OCI-LY3 (cell line): ENCODE measurements around the gene LCOR.

ENCODE experiments used
- H2AFZ ChIP-seq: fragments of 200-600, 300-600 bp; shearing (Covaris generic); 2 replicates; pipeline ENCODE4 v1.6.0; 2014; ENCODE audit warnings: antibody characterized with exemption, low read depth, low read length
- H3K27ac ChIP-seq: fragments of 200-600, 300-600 bp; sonication (generic); 2 replicates; pipeline ENCODE4 v1.5.1; 2014; ENCODE audit warnings: mild to moderate bottlenecking, low read length, moderate library complexity, mixed read lengths
- H3K27me3 ChIP-seq: fragments of 200-600, 300-600 bp; sonication (generic); 2 replicates; pipeline ENCODE4 v1.6.1; 2014; ENCODE audit warnings: low read depth, low read length, mixed read lengths
- H3K36me3 ChIP-seq: fragments of 200-600, 300-600 bp; sonication (generic); replicated peaks from 2 replicates; pipeline ENCODE3; 2014; ENCODE audit warnings: low read depth, low read length, mixed read lengths
- H3K4me1 ChIP-seq: fragments of 300-600, 200-600 bp; sonication (generic); 2 replicates; pipeline ENCODE4 v1.6.1; 2014; ENCODE audit warnings: low read length, mixed read lengths
- H3K4me2 ChIP-seq: fragments of 200-600, 300-600 bp; sonication (generic); 2 replicates; pipeline ENCODE4 v1.6.1; 2014; ENCODE audit warnings: low read length, mixed read lengths
- H3K4me3 ChIP-seq: fragments of 300-600, 200-600 bp; sonication (generic); 2 replicates; pipeline ENCODE4 v1.5.1; 2014; ENCODE audit warnings: antibody characterized with exemption, mild to moderate bottlenecking, low read length, moderate library complexity
- H3K79me2 ChIP-seq: fragments of 300-600, 200-600 bp; shearing (Covaris generic); 2 replicates; pipeline ENCODE4 v1.6.1; 2014; ENCODE audit warnings: mild to moderate bottlenecking, low read length, mixed read lengths
- H3K9ac ChIP-seq: fragments of 300-600, 200-600 bp; shearing (Covaris generic); 2 replicates; pipeline ENCODE4 v1.6.0; 2014; ENCODE audit warnings: mild to moderate bottlenecking, low read length, moderate library complexity
- H3K9me3 ChIP-seq: fragments of 200-600, 300-600 bp; shearing (Covaris generic); 2 replicates; pipeline ENCODE4 v1.6.1; 2014; ENCODE audit warnings: low read length, mixed read lengths; ENCODE audit not compliant: insufficient read depth
- H4K20me1 ChIP-seq: fragments of 200-600, 300-600 bp; sonication (generic); 2 replicates; pipeline ENCODE4 v1.6.1; 2016; ENCODE audit warnings: low read length, mixed read lengths; ENCODE audit not compliant: insufficient read depth
- EZH2phosphoT487 ChIP-seq: fragments of 200-600 bp; shearing (Covaris generic); IDR thresholded peaks from 2 replicates; pipeline ENCODE4 v1.6.1; 2018; ENCODE audit warnings: antibody characterized with exemption, mixed run types, low read depth
- TF ChIP-seq, protein P1 (sequence below): fragments of 200-600, 300-600 bp; sonication (generic); IDR thresholded peaks from 2 replicates; pipeline ENCODE4 v1.5.1; 2014; ENCODE audit warnings: antibody characterized with exemption, low read length, low read depth

LCOR gene

DNA sequence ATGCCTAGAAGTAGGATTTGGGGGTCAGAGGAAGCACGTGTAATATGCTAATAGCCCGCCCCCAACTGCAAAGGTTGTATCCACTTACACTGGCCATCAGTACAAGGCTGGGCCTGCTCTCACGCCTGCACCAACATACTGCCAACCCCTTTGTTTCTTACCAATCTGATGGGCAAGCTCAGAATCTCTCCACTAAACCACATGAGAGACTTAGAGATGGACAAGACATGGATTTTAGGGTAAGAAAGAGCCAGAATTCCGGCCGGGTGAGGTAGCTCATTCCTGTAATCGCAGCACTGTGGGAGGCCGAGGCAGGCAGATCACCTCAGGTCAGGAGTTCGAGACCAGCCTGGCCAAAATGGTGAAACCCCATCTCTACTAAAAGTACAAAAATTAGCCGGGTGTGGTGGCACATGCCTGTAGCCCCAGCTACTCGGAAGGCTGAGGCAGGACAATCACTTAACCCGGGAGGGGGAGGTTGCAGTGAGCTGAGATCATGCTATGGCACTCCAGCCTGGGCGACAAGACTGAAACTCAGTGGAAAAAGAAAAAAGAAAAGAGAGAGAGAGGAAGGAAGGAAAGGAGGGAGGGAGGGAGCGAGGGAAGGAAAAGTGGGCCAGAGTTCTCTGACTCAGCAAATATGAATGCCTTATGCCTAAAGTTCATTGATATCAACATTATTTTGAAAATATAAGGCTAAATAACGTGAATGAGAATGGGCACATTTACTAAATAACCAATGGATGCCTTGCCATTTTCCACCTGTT is 191.5 kb downstream of the LCOR start:
- Histone ChIP-seq H3K4me3 (no peak overlapping the region), H3K4me2 (peak overlapping the region; percentile 54)

DNA sequence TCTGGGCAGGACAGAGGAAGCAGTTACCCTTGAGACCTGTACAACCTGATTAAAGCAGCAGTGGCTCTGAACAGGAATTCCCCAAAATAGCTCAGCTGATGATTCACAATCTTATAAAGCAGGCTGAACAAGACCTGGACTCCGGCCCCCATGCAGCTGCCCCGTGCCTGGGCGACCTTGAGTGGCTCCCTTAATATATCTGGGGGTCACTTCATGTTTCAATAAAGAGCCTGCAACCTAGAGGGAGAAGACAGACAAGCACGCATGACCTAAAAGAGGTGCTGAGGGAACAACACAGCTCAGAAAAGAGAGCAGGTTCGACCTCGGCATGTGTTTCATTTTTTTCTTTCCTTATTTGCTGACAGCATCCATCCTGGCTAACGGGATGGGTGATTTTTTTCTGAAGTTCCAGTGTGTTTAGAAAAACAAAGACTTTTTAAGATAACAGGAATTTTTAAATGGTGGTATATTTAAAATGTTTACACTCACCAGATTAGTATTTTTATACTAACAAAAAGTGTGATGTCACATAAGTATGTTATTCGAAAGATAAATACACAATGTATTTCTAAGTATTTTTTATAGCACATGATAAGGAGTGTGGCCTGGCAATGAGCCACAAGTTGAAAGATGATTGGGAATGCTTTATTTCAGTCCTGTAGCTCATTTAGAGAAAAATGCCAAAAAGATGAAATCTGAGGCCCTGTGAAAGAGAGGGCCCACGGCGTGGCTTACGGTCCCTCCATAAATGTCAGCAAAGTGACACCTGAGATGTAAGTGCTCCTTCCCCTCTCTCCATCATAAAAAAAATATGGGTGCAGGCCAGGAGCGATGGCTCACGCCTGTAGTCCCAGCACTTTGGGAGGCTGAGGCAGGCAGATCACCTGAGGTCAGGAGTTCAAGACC is 192.3 kb downstream of the LCOR start:
- 0 out of 2 replicates have a peak overlapping the region, but pooled peaks have one; percentile 10 for H3K4me3 ChIP-seq
- no peak overlapping the region for H2AFZ ChIP-seq
- H4K20me1 ChIP-seq = no peaks in the 10 kb centered on the region
- no peak for TF ChIP-seq EZH2phosphoT487
- TF ChIP-seq, protein P1, sequence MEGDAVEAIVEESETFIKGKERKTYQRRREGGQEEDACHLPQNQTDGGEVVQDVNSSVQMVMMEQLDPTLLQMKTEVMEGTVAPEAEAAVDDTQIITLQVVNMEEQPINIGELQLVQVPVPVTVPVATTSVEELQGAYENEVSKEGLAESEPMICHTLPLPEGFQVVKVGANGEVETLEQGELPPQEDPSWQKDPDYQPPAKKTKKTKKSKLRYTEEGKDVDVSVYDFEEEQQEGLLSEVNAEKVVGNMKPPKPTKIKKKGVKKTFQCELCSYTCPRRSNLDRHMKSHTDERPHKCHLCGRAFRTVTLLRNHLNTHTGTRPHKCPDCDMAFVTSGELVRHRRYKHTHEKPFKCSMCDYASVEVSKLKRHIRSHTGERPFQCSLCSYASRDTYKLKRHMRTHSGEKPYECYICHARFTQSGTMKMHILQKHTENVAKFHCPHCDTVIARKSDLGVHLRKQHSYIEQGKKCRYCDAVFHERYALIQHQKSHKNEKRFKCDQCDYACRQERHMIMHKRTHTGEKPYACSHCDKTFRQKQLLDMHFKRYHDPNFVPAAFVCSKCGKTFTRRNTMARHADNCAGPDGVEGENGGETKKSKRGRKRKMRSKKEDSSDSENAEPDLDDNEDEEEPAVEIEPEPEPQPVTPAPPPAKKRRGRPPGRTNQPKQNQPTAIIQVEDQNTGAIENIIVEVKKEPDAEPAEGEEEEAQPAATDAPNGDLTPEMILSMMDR = no peak
- H3K27ac ChIP-seq = peak overlapping the region; percentile 31; the same call in 1 of the 2 replicates
- H3K9ac ChIP-seq = no peak overlapping the region
- peak overlapping the region; percentile 54 for H3K4me2 ChIP-seq
- no peaks in the 10 kb centered on the region for H3K36me3 ChIP-seq
- no peaks in the 10 kb centered on the region for H3K9me3 ChIP-seq
- no peaks in the 10 kb centered on the region for H3K27me3 ChIP-seq
- peaks cover 33% of the 10 kb centered on the region for H3K4me1 ChIP-seq
- H3K79me2 ChIP-seq = no peaks in the 10 kb centered on the region

More for the DNA sequence above, 191.5 kb downstream of the LCOR start:
- H3K27ac ChIP-seq = no peak overlapping the region
- no peaks in the 10 kb centered on the region for H3K9me3 ChIP-seq
- no peaks in the 10 kb centered on the region for H4K20me1 ChIP-seq
- no peak overlapping the region for H2AFZ ChIP-seq
- no peaks in the 10 kb centered on the region for H3K36me3 ChIP-seq
- TF ChIP-seq EZH2phosphoT487 = no peak
- TF ChIP-seq, protein P1 = no peak
- H3K9ac ChIP-seq = no peak overlapping the region
- H3K79me2 ChIP-seq = no peaks in the 10 kb centered on the region
- peaks cover 33% of the 10 kb centered on the region for H3K4me1 ChIP-seq
- H3K27me3 ChIP-seq = no peaks in the 10 kb centered on the region

DNA sequence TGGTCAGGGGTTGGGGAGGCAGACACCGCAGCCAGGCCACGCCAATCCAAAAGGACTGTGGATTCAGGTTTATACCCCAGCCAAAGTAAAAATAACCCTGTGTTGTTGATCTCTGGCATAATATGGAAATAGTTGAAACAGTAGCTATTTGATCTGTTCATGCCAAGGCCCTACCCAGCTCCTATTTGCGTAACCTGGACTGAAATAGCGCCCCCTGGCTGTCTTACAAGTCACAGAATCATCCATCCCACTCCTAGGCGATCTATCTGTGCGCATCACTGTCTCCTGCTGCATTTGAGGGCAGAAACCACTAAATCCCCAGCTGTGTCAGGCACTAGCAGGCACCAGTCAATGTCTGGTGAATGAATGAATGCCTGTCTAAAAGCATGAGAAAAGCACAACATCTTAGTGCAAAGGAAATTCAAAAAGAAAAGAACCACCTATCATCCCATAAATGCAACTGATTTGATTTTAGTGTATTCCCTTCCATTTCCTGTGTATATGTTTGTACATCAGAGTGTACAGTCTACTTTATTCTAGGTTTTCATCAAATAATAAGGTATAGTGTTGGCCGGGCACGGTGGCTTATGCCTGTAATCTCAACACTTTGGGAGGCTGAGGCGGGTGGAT is 193.6 kb downstream of the LCOR start:
- Histone ChIP-seq H3K4me1 (peaks cover 33% of the 10 kb centered on the region), H3K9ac (no peak overlapping the region), H4K20me1 (no peaks in the 10 kb centered on the region), H3K27me3 (peaks cover 5% of the 10 kb centered on the region; the same call in 1 of the 2 replicates), H3K79me2 (no peaks in the 10 kb centered on the region), H3K4me3 (no peak overlapping the region), H2AFZ (no peak overlapping the region), H3K9me3 (no peaks in the 10 kb centered on the region), H3K4me2 (no peak overlapping the region), H3K27ac (no peak overlapping the region), H3K36me3 (no peaks in the 10 kb centered on the region)
- TF ChIP-seq EZH2phosphoT487 = no peak
- TF ChIP-seq, protein P1 = peak; percentile 74
